Measurements from ENCODE around the gene RBM19.

Gene RBM19

GRCh38 chr12:113899561-113900471 is 66.3 kb downstream of the RBM19 start:
- DNase-seq, result peak; percentile 58

DNA sequence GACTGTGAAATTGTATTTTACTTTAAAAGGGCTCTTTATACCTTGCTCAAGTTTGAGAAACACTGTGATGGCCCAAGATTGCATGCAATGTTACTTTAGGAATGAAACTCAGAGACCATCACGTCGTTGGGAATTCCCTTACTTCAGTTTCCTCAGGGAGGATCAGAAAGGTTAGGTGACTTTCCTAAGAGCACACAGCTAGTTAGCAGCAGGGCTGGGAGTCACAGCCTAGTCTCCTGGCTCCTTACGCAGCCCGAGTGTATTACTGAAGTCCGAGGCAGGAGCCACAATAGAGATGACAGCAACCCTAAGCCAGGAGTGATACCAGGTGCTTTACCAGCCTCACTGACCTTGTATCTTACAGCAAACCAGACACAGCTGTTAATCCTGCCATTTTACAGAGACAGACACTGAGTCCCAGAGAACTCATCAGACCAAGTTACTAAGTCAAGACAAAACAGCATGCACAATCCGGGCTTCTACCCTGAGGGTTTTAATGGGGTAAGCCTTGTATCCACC is 67.0 kb downstream of the RBM19 start:
- DNase-seq, result no peak

GRCh38 chr12:113898466-113898865 is 67.7 kb downstream of the RBM19 start:
- DNase-seq, result no peak

- no peak for DNase-seq
Measured at GRCh38 chr12:113897406-113897805, 68.7 kb downstream of the RBM19 start.

DNA sequence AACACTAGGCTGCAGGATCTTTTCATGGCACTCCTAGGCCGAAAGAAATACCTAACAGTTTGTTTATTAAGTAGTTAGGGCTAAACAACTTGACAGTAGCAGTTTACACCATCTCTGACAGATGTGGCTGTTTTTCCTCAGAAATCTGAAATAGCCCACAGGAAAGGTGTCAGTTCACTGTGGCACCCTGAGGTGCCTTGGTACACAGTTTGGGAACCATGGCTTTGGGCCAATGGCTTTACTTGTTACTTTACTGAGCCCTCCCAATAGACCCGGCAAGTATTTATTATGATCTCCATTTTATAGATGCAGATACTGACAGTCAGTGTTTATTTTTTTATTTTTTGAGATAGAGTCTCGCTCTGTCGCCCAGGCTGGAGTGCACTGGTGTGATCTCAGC is 69.3 kb downstream of the RBM19 start:
- DNase-seq, result no peak

- no peak for DNase-seq
Measured at GRCh38 chr12:113896194-113896593, 69.9 kb downstream of the RBM19 start.

DNA sequence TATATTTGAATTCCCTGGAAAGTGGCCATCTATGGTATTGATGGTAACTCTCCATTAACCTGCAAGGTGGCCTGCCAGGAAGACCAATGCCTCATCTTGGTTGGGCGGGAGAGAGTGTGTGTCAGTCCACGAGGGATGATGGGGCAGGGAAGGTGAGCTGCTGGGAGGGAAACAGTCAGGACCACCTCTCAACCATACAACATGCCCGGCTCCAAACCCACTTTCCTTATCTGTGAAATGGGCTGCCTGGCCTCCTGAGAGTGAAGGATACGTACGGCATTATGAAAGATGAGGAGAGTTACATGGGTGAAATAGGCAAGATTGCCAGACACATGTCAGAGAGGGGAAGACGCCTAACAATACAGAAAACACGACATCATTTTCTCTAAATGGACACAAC is 70.9 kb downstream of the RBM19 start:
- DNase-seq, result no peak

DNA sequence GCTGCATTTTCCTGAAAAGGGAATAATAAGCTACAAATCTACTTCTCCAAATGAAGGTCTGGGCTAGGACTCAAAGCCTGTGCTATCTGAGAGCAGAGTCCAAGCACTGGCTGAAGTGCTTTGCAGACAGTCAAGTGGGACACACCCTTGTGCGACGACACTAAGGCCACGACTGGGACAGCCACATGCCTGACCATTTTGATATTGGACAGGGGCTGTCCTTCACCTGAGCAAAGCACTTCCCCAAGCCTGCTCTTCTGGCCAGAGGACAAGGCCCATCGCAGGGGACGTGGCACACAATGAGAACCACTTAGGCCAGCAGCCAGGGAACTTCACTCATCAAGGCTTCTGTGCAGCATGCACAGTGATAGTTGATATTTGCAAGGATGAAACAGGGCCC is 71.4 kb downstream of the RBM19 start:
- no peak for DNase-seq

DNA sequence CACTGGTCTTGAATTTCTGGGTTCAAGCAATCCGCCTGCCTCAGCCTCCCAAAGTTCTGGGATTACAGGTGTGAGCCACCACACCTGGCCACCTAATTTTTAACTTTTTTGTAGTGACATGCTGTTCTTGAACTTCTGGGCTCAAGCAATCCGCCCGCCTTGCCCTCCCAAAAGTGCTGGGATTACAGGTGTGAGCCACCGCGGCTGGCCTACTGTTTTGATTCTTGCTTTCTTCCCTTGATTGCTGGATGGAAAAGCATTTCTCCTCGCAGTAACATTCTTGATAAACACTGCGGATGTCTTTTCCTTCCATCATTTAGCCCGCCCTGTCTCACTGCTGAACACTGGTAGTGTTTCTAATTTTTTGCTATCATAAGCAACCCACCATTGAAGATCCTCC is 72.9 kb downstream of the RBM19 start:
- no peak for DNase-seq

- no peak for DNase-seq
Measured at GRCh38 chr12:113892556-113892955, 73.6 kb downstream of the RBM19 start.

GRCh38 chr12:113891739-113892520 is 74.2 kb downstream of the RBM19 start:
- DNase-seq, result peak; percentile 95

DNA sequence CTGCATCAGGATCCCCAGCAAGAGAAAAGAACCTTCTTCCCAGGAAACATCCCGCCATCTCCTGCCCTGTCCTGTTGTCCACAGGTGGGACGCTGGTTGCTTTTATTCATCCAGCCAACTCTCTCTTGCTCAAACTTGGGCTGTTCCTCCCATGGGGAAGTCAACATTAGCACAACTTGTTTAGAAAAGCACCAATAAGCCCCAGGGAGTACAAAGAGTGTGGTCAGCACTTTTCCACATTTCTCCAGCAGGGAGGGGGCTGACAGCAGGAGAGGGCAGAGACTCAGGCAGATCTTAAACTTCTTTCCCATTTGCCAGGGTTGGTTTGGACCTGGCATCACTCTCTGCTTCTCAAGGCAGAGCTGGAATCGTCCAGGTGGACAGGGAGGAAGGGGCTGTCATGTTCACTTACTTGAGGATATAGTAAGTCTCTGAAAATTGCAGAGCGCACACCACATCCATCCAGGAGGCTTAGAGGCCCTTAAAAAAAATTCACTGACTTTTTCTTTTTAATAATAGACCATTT is 74.9 kb downstream of the RBM19 start:
- no peak for DNase-seq

- no peak for DNase-seq
Measured at GRCh38 chr12:113889891-113890581, 76.1 kb downstream of the RBM19 start.

DNA sequence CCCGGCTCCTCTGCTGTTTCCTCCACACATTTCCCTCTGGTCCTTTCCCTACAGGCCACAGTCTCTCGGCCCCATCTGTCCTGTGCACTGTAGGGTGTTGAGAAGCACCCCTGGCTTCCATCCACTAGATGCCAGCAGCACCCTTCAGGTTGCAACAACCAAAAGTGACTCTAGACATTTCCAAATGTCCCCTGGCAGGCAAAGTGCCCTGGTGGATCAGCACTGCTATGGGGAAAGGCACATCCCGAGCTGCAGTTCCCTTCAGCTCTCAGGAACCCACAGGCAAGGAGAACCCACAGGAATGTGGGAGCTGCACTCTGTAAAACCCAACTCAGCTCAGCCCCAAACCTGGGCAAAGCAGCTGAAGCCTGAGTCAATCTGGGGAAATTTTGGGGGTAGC is 77.0 kb downstream of the RBM19 start:
- DNase-seq, result no peak

- DNase-seq, result no peak
Measured at GRCh38 chr12:113888435-113888834, 77.7 kb downstream of the RBM19 start.

DNA sequence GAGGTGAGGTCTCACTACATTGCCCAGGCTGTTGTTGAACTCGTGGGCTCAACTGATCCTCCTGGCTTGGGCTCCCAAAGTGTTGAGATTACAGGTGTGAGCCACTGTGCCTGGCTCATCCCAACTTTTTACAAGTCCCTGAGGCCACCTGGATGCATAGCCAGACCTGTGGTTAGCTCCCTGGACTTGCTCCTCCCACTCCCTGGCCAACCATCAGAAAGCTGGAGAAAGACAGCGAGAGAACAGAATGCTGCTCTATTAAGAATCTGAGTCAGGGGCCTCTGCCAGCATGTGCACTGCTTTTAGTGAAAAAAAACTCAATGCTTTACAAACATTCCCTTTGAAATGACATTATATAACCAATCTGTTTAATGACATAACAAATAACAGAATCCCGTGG is 78.2 kb downstream of the RBM19 start:
- DNase-seq, result no peak

DNA sequence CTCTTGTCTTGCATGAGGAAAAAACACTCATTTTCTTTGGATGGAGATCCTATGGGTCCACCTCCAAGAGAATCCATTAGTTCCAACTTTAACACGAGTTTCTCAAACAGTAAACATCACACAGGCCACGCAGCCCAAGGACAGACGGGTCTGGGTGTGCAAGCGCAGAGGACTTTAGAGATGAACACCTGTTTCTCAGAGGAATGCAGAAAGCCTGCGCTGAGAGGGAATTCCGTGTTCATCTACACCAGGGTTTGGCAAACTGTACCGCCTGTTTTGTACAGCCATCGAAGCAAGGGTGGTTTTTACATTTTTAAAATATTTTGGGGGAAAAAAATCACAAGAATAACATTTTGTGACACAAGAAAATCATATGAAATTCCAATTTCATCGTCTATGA is 79.4 kb downstream of the RBM19 start:
- no peak for DNase-seq

- DNase-seq, result no peak
Measured at GRCh38 chr12:113884392-113884791, 81.7 kb downstream of the RBM19 start.

DNA sequence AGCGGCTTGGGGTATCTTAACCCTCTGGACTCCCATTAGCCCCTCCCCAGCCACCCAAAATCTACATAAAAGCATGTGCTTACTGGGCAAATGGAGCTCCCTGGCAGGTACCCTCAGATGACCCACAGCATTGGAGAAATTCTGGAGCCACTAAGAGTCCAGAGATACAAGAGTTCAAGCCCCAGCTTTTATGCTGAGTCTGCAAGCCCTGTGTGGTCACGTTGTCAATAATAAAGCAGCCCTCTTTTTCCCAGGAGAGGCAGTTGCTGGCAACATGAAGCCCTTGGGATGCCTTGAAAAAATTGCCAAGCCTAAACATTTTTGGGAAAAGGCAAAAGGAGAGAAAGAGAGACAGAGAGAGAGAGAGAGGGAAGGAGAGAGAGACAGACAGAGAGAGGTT is 83.4 kb downstream of the RBM19 start:
- no peak for DNase-seq

DNA sequence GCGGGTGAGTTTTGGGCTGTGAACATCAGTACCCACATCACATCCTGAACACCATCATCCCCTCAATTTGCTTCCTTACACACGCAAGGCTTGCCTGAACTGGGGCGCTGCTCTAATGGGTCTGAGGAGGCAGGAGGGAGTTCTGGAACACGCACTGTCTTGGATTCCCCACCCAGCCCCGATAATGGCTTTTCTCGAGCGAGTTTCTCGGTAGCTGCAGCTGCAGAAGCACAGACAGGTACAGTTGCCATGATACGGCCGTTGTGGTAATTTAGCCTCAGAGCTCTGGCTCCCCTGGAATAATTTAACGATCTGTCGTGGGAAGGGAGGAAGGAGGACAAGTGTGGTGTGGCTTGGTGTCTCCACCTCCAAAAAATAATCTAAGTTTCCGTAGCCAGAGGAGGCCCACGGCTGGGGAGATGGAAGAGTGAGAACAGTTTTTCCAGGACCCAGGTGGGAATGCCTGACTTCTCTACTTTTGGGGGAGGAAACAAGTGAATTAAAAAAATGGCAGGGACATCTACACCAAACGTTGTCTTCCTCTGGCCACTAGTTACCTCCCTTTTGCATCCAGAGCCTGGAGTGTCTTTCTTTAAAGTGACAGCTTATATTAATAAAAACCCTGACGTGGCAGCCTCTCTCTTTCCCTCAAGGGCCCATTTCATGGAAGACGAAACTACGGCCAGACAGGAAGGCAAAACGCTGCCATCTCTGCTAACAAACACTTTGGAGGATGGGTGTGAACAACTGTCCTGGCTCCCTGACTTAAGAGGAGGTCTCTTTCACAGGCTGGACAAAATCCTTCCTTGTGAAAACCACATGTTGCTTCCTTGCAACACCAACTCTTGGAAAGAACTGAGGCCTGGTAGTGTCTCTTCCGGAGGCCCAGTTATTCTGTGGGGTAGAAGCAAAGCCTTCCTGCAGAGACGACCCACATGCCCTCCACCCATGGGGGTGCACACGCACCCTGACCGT is 84.8 kb downstream of the RBM19 start:
- DNase-seq, result peak; percentile 55

DNA sequence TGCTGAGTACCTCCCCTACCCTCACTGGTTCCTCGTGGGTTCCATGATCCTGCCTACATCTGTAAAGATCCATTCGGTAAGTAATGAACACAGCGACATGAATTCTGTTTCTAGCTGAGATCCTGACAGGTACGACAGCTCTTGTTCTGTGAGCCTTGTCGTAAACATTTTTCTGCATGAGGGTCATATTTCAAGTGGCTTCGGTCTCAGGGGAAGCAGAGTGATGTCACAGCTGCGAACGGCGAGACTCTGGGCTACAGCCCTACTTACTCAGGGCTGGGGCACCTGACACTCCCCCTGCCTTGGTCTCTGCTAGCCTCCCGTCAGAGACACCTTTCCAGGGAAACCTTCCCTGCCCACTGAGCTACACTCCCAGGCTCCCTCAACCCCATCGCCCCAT is 85.8 kb downstream of the RBM19 start:
- DNase-seq, result peak; percentile 69

- no peak for DNase-seq
Measured at GRCh38 chr12:113879658-113880057, 86.5 kb downstream of the RBM19 start.
